Stimulated activated CD8-positive, alpha-beta memory T cell treated with anti-CD3 and anti-CD28 coated beads, Interleukin-4, amount 100 ng/mL, for 1 hour (primary cell): ENCODE measurements around the gene ZNF764.
"Not testable (repeated sequence)": the region's sequence is repeated elsewhere in the genome, so short reads cannot be mapped to it uniquely, and the experiment has no call there.

ENCODE experiments used
- DNase-seq, 2 donors: peaks; one replicate each; pipeline ENCODE4 v3.0.0-alpha.2; 2020; ENCODE audit warnings: low read depth in 2 of 2, low spot score in 1 of 2

Gene ZNF764

GRCh38 chr16:30527635-30528178, 30.5 kb downstream of the ZNF764 start:
- no peak for DNase-seq

GRCh38 chr16:30526823-30527634, 31.1 kb downstream of the ZNF764 start:
- peak; percentile 60 to 79 for DNase-seq

- no peak for DNase-seq
Measured at GRCh38 chr16:30526137-30526822, 31.9 kb downstream of the ZNF764 start, which contains the start of gene ZNF768. ZNF768 (minus strand) TSS chr16:30526566; CDS start chr16:30526413, 153 bp downstream.

- DNase-seq, result no peak
Measured at GRCh38 chr16:30525844-30526136, 32.4 kb downstream of the ZNF764 start.

DNA sequence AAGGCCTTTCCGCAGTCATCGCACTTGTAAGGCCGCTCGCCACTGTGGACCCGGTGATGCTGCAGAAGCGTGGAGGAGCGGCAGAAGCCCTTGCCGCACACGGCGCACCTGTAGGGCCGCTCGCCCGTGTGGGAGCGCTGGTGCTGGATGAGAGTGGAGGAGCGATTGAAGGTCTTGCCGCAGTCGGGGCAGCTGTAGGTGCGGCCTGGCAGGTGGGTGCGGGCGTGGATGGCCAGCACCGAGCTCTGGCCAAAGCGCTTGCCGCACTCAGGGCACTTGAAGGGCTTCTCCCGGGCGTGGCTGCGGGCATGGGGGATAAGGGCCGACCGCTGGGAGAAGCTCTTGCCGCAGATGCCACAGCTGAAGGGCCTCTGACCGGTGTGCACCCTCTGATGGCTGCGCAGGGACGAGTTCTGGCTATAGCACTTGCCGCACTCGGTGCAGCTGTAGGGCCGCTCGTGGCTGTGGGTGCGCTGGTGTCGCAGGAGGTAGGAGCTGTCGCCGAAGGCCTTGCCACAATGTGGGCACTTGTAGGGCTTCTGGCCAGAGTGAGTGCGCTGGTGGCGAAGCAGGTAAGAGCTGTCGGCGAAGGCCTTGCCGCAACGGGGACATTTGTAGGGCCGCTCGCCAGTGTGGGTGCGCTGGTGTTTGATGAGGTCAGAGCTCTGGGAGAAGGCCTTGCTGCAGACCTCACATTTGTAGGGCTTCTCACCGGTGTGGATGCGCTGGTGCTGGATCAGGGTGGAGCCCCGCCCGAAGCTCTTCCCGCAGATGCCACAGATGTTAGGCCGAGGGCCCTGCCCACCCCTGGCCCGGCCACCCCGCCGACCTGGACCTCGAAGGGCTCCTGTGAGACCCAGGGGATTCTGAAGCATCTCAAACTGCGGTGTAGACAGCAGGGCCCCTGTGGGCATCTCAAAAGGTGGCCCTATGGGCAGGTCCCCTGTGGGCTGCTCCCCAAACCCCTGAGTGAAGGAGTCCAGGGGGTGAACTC, 33.3 kb downstream of the ZNF764 start:
- DNase-seq, result no peak

- no peak for DNase-seq
Measured at GRCh38 chr16:30523768-30524574, 34.2 kb downstream of the ZNF764 start.

DNA sequence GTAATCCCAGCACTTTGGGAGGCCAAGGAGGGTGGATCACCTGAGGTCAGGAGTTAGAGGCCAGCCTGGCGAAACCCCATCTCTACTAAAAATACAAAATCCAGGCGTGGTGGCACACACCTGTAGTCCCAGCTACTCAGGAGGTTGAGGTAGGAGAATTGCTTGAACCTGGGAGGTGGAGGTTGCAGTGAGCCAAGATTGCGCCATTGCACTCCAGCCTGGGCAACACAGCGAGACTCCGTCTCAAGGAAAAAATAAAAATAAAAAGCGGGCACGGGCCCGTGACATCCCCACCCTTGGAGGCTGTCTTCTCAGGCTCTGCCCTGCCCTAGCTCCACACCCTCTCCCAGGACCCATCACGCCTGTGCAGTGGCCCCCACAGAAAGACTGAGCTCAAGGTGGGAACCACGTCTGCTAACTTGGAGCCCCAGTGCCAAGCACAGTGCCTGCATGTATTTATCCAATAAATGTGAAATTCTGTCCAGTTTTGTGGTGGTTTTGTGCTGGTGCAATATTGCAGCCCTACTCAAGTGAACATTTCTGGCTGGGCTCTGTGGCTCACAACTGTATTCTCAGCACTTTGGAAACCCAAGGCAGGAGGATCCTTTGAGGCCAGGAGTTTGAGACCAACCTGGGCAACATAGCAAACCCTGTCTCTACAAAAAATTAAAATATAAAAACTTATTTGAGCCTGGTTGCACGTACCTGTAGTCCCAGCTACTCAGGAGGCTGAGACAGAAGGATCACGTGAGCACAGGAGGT, 35.3 kb downstream of the ZNF764 start:
- not testable (repeated sequence) for DNase-seq

- DNase-seq, result no peak
Measured at GRCh38 chr16:30521873-30522641, 36.1 kb downstream of the ZNF764 start.

- no peak for DNase-seq
Measured at GRCh38 chr16:30521476-30521872, 36.7 kb downstream of the ZNF764 start.

DNA sequence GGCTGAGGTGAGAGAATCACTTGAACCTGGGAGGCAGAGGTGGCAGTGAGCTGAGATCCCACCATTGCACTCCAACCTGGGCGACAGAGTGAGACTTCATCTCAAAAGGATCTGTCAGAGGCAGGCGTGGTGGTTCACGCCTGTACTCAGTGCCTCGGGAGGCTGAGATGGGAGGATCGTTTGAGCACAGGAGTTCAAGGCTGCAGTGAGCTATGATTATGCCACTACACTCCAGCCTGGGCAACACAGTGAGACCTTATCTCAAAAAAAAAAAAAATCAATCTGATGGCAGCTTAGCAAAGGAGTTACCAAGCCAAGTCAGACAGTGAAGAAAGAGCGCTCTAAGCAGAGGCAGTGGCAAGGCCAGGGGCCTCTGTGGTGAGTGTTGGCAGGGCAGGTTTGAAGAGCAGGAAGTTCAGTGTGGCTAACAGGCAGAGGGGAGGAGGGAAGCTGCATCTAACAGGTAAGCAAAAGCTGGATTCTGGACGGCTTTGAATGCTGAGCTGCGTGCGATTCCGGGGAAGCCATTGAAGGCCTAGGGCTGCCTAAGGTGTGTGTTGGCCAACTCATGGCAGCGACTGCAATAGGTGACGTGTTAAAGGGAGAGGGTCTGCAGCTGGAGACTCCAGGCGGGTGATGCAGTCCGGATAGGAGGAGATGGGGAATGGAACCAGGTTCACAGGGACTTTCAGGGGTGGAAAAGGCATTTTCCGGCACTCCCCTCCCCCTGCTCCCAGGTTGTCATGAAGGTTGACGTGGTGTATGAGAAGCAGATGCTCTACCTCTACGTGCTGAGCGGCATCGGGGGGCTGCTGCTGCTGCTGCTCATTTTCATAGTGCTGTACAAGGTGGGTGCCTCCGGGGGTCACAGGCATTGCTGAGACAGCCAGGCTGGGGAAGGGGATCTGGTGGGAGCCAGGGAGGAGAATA, 38.8 kb downstream of the ZNF764 start:
- DNase-seq, result no peak

- DNase-seq, result no peak
Measured at GRCh38 chr16:30518552-30518951, 39.6 kb downstream of the ZNF764 start.

DNA sequence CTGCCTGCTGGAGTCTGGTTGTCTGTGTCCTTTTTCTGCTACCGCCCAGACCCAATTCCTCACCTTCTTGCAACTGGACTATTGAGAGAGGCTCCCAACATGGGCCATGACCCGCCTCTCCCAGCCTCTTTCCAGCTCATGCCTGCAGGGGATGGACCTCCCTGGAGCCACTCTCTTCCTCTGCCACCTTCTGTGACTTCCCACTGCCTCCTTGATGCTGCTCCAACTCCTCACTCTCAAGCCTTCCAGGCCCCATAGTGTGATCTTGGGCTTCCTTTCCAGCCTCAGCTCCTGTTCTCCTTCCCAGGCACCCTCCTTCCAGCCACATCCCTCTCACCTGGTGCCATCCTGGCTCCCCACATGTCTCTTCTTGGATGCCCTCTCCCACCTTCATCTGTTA, 42.9 kb downstream of the ZNF764 start:
- no peak for DNase-seq

GRCh38 chr16:30511509-30511908, 46.7 kb downstream of the ZNF764 start:
- DNase-seq, result no peak

- no peak for DNase-seq
Measured at GRCh38 chr16:30510376-30510938, 47.7 kb downstream of the ZNF764 start.

GRCh38 chr16:30509081-30509765, 49.0 kb downstream of the ZNF764 start:
- no peak for DNase-seq
